HG02623 (cell line): ENCODE measurements around the gene HIP1R.

ENCODE experiments used
- ATAC-seq: cut with Tn5 transposase; IDR thresholded peaks from one replicate; pipeline ENCODE4 v1.9.1; 2021; ENCODE audit warnings: moderate library complexity; ENCODE audit not compliant: unreplicated experiment

The HIP1R gene

GRCh38 chr12:122834104-122834920 is 945 bp upstream of the HIP1R start:
- ATAC-seq: no peak

- peak; percentile 51 for ATAC-seq
Measured at GRCh38 chr12:122835750-122836026, 431 bp downstream of the HIP1R start.

GRCh38 chr12:122836027-122836921 is 1.0 kb downstream of the HIP1R start:
- no peak for ATAC-seq

GRCh38 chr12:122837306-122838265 is 2.3 kb downstream of the HIP1R start:
- no peak for ATAC-seq

- ATAC-seq: no peak
Measured at GRCh38 chr12:122838841-122839240, 3.6 kb downstream of the HIP1R start.

GRCh38 chr12:122839907-122840554 is 4.8 kb downstream of the HIP1R start:
- no peak for ATAC-seq

GRCh38 chr12:122840580-122841513 is 5.6 kb downstream of the HIP1R start:
- ATAC-seq: no peak

GRCh38 chr12:122841544-122842321 is 6.5 kb downstream of the HIP1R start:
- ATAC-seq: no peak

- no peak for ATAC-seq
Measured at GRCh38 chr12:122842505-122843405, 7.5 kb downstream of the HIP1R start.

GRCh38 chr12:122843455-122843854 is 8.2 kb downstream of the HIP1R start:
- ATAC-seq: no peak

- no peak for ATAC-seq
Measured at GRCh38 chr12:122844366-122844971, 9.2 kb downstream of the HIP1R start.

- no peak for ATAC-seq
Measured at GRCh38 chr12:122845041-122845864, 10.0 kb downstream of the HIP1R start.

- no peak for ATAC-seq
Measured at GRCh38 chr12:122845865-122846621, 10.8 kb downstream of the HIP1R start.

- no peak for ATAC-seq
Measured at GRCh38 chr12:122846622-122847515, 11.6 kb downstream of the HIP1R start.

- no peak for ATAC-seq
Measured at GRCh38 chr12:122847516-122847836, 12.2 kb downstream of the HIP1R start.
